Fibroblast of skin of left quadriceps (primary cell): ENCODE data around the gene KCNJ10.
A peak's percentile ranks its signal among the peaks of the same experiment; 100 is the strongest.
"Not testable (repeated sequence)": the region's sequence is repeated elsewhere in the genome, so short reads cannot be mapped to it uniquely, and the experiment has no call there.

ENCODE experiments used
- DNase-seq, 2 experiments: peaks; one replicate each; pipeline ENCODE4 v3.0.0-alpha.2; 2013; ENCODE audit warnings: low read depth in 2 of 2

The KCNJ10 gene

DNA sequence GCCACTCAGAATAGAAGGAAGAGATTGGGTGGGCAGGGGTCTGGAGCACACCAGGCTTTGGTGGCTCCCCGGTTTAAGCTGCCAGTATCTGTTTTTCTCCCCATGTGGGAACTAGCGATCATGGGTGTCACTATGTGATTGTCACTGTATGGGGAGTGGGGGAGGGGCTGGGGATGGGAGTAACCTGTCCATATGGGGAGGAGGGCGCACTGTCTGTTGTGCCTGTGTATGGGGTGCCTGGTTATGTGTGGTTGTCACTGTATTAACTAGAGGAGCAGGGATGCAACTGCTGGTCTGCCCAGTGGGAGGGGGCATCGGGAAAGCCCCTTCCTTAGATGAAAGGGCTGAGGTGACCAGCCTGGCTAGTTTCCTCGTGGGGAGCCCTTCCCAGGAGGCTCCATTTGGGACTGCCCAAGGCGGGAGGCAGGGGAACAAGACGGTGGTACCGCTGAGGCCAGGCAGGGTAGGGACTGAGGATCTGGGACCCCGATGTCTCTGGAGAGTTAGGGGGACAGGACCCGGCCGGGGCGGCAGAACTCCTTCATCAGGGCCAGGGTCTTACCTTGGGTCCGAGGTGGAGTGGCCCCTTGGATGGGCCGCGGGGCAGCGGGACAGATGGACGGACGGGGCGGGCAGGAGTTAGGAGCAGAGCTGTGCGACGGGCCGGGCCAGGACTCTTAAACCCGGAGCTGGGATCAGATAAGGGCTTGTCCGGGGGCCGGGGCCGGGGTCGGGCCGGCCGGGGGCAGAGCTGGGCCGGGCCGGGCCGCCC, at the start of gene KCNJ10:
KCNJ10 (minus strand) TSS at position 701 of the 772 bp plus-strand sequence. CDS start 27,628 bp downstream, outside the sequence.
- DNase-seq: no peak

DNA sequence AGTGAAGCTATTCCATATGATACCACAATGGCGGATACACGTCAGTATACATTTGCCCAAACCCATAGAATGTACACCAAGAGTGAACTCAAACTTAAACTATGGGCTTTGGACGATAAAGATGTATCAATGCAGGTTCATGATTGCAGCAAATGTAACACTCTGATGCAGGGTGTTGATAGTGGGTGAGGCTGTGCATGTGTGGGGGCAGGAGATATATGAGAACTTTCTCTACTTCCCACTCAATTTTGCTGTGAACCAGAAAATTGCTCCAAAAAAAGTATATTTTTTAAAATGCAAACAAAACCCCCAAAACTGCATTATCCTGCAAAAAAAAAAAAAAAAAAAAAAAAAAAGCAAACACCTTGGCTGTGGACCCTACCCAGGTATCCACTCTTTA, 49.0 kb upstream of the KCNJ10 start:
- DNase-seq: no peak

GRCh38 chr1:160117709-160118183, 47.8 kb upstream of the KCNJ10 start:
- no peak for DNase-seq

GRCh38 chr1:160117300-160117699, 47.3 kb upstream of the KCNJ10 start:
- DNase-seq: no peak

DNA sequence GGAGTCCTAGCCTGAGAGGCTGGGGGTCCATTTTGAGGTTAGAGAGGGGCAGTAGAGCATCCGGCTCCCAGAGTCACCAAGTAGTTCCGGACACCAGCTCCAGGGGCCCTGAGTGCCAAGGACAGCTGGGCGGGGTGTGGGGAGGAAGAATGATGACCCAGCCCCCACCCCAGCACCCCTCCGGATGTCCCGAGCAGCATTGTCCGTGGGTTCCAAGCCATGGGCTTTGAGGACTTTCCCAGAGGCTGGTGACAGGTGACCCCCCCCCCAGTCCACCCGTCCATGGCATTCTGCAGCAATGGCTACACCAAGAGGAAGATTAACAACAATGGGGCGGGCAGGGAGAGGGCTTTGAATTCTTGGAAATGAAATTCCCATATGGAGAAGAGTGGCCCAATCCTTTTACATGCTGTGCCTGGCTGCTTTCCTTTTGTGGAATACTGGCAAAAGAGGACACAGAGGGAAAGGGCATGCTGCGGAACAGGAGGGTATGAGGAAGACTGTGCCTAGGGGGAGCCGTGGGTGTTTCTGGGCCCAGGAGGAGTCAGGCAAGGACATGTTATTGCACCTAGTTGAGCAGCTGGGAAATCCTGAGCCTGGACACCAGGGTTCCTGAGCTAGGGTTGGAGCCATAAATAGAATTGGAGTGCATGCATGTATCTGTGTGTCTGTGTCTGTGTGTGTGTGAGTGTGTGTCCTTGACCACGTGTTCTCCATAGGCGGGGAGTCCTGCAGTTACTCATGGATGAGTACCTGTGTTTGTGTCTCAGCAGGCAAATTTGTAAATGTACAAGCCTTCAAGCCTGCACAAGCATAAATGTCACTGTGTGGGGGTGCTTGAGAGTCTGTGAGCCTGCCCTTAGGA, 46.6 kb upstream of the KCNJ10 start:
- DNase-seq: no peak

- DNase-seq: no peak
These were observed 45.8 kb upstream of the KCNJ10 start, which contains the start of gene ATP1A2 for GRCh38 chr1:160115545-160116282. Gene ATP1A2 (plus strand): TSS chr1:160115759. CDS start chr1:160115862, 103 bp downstream.

DNA sequence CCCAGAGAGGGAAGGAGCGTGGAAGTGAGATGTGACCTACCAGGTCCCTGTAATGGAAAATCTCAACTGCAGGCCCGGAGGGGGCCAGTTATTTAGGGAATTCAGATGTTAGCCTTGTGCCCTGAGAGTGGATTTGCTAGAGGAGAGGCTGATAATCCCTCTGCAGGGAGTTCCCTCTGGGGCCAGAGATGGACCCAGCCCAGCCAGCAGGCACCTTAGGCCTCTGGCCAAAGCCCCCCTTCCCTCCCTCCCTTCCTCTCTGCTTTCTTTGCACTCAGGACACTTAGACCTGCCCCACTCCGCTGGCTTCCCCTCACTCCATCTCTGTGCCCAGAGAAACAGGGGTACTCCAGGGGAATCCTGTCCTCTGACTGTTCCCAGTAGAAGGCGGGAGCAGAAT, 44.1 kb upstream of the KCNJ10 start:
- no peak for DNase-seq

DNA sequence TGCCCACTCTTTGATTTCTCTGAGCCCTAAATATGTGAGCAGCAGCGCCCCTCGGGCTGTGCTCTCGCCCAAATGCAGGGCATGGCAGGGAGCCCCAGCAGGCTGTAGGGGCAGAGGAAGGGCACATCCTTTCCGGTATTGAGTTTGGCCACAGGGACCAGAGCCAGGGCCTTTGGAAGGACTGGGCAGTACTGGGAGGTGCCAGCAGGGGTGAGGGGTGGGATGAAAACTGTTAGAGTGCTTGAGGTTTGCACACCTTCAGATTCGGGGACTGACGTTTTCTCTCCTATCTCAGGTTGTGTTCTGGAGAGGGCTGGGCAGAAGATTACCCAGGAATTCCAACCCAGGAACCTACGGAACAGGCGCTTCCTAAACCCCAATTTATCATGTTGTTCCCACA, 43.4 kb upstream of the KCNJ10 start:
- no peak for DNase-seq

DNA sequence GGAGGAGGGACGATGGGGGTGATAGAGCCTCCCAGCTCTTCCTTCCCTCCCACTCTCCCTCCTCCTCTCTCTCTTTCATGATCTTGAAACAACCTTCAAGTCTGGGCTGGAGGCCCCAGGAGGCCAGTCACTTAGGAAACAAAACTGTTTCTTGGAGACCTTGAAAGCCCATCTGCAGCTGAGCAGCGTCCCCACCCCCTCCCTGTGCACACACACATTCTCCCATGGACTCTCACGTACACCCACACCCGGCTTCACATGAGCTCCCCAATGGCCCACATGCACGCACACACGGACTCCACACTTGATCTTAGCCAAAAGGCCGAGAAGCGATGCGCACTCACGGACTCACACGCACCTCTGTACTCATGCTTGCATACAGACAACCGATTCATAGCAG, 42.4 kb upstream of the KCNJ10 start:
- DNase-seq: no peak

- DNase-seq: not testable (repeated sequence)
These were observed 41.5 kb upstream of the KCNJ10 start for GRCh38 chr1:160111462-160111861.

- DNase-seq: no peak
These were observed 39.7 kb upstream of the KCNJ10 start for GRCh38 chr1:160109686-160110085.

DNA sequence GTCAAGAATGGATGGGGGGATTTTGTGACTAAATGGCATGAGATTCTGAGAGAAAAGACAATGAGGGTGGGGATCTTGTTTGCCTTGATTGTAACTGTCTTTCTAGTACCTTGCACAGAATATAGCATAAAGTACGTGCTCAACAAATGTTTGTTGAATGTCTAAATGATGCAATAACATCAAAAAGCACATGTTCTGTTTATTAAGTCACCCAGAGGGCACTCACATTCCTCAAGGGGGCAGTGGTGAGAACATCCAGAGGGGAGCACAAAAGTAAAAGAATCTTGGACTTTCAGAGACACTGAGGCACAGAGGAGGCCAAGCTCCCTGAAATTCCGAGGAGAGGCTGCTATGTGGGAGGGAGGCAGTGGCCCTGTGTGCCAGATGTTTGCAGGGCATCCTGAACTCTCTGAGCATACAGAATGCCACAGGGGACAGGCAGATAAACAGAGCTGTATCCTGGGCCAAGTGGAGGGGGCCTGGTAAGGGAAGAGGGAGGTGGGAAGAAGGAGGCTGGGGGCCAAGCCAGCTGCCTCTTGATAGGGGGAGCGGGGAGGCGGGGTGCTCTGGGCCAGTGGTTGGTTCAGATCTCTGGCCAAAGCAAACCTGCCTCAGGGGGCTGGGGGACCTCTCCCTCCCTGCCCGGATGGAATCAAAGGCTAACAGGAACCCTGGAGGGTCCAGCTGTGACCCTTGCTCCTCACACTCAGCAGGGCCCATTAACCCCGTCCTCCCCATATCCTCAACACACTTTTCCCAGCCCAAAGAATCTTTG, 39.1 kb upstream of the KCNJ10 start:
- no peak for DNase-seq

DNA sequence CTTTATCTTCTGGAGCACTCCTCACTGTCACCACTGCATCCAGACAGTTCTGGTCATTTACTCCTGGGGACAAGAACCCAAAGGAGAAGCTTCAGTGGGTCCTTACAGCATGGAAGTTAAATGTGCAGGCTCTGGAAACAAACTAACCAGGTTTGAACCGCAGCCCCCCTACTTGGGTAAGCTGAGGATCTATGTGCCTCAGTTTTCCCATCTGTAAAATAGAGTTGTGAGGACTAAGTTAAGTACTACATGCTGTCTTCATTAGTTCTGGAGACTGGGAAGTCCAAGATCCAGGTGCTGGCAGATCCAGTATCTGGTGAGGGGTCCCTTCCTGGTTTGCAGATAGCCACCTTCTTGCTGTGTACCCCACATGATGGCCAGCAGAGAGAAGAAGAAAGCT, 37.6 kb upstream of the KCNJ10 start:
- DNase-seq: no peak

DNA sequence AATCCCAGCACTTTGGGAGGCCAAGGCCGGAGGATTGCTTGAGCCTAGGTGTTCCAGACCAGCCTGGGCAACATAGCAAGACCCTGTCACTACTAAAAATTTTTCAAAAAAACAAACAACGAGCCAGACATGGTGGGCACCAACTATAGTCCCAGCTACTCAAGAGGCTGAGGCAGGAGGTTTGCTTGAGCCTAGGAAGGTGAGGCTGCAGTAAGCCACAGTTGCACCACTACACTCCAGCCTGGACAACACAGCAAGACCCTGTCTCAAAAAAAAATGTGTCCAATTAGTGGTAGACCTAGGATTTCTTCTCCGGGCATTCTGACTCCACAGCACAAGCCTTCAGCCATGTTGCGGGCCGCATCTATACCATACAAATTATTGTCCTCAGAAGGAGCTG, 35.2 kb upstream of the KCNJ10 start:
- no peak for DNase-seq

GRCh38 chr1:160104486-160104885, 34.5 kb upstream of the KCNJ10 start:
- no peak for DNase-seq

- DNase-seq: no peak
These were observed 33.9 kb upstream of the KCNJ10 start for GRCh38 chr1:160103658-160104408.

- no peak for DNase-seq
These were observed 32.0 kb upstream of the KCNJ10 start for GRCh38 chr1:160101717-160102522.

DNA sequence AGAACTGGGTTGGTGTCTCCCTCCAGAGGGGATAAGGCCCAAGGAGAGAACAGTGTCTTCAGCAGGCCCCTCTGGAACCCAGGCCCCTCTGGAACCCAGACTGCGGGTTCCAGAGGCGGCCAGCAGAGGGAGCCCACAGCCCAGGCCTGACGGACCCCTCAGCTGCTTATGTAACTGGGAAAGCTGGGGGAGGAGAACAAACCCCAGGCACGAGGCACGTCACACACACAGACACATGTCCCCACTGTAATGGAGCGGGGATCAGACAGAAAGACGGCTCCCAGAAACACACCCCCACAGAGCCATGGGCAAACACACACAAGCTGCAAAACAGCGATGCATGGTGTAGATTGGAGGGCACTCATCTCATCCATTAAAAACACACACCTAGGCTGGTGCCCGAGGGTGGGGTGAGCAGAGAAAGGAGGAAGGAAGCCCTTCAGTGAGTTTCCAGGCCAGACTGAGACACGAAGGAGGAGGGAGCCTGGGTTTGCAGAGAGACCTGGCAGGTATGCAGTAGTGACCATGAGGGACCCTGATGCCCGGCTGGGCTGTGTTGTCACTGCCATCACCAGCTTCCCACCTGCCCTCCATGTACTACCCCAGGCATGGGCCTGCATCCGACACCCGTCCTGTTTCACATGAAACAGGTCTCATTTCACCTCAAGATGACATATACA, 31.2 kb upstream of the KCNJ10 start:
- peak; percentile 32 to 34 for DNase-seq
